BE2C (cell line): Measurements from ENCODE around the gene CSHL1.

ENCODE experiments used
- DNase-seq: peaks from one replicate; pipeline ENCODE4 v3.0.0-alpha.2; 2020
- H3K27me3 ChIP-seq: fragments of 250-450 bp; sonication (Bioruptor Pico); 2 replicates; pipeline ENCODE4 v1.5.1; 2020; ENCODE audit warnings: mild to moderate bottlenecking
- H3K36me3 ChIP-seq: fragments of 250-450 bp; sonication (Bioruptor Pico); 2 replicates; pipeline ENCODE4 v1.5.1; 2020; ENCODE audit warnings: mild to moderate bottlenecking
- H3K4me1 ChIP-seq: fragments of 250-450 bp; sonication (Bioruptor Pico); 2 replicates; pipeline ENCODE4 v1.5.1; 2020
- H3K4me3 ChIP-seq: 2 replicates; pipeline ENCODE4 v1.5.1; 2011; ENCODE audit warnings: low read depth, low read length
- H3K9me3 ChIP-seq: fragments of 250-450 bp; sonication (Bioruptor Pico); 2 replicates; pipeline ENCODE4 v1.5.1; 2020
- CTCF ChIP-seq: IDR thresholded peaks from 2 replicates; pipeline ENCODE4 v1.5.1; 2012; ENCODE audit warnings: mild to moderate bottlenecking, low read depth, low read length

Gene CSHL1

GRCh38 chr17:63941751-63942150, 30.7 kb upstream of the CSHL1 start:
- no peaks in the 10 kb centered on the region for H3K27me3 ChIP-seq
- no peak overlapping the region for H3K4me3 ChIP-seq
- no peaks in the 10 kb centered on the region for H3K4me1 ChIP-seq
- H3K36me3 ChIP-seq: no peaks in the 10 kb centered on the region
- DNase-seq: no peak
- TF ChIP-seq CTCF: no peak
- no peaks in the 10 kb centered on the region for H3K9me3 ChIP-seq

- Histone ChIP-seq H3K4me3 (no peak overlapping the region), H3K9me3 (no peaks in the 10 kb centered on the region), H3K36me3 (no peaks in the 10 kb centered on the region), H3K4me1 (no peaks in the 10 kb centered on the region), H3K27me3 (no peaks in the 10 kb centered on the region)
- no peak for DNase-seq
- no peak for TF ChIP-seq CTCF
Observed at GRCh38 chr17:63941162-63941561, 30.1 kb upstream of the CSHL1 start.

GRCh38 chr17:63940584-63940983, 29.5 kb upstream of the CSHL1 start:
- Histone ChIP-seq H3K27me3 (no peaks in the 10 kb centered on the region), H3K4me3 (no peak overlapping the region), H3K9me3 (no peaks in the 10 kb centered on the region), H3K36me3 (no peaks in the 10 kb centered on the region), H3K4me1 (no peaks in the 10 kb centered on the region)
- no peak for DNase-seq
- TF ChIP-seq CTCF: no peak

- no peaks in the 10 kb centered on the region for H3K9me3 ChIP-seq
Observed at GRCh38 chr17:63939884-63940283, 28.8 kb upstream of the CSHL1 start.

GRCh38 chr17:63939401-63939800, 28.3 kb upstream of the CSHL1 start:
- no peak for DNase-seq
- Histone ChIP-seq H3K9me3 (no peaks in the 10 kb centered on the region), H3K4me1 (no peaks in the 10 kb centered on the region), H3K4me3 (no peak overlapping the region), H3K36me3 (no peaks in the 10 kb centered on the region), H3K27me3 (no peaks in the 10 kb centered on the region)
- TF ChIP-seq CTCF: no peak

More at GRCh38 chr17:63939884-63940283, 28.8 kb upstream of the CSHL1 start:
- Histone ChIP-seq H3K36me3 (no peaks in the 10 kb centered on the region), H3K27me3 (no peaks in the 10 kb centered on the region), H3K4me3 (no peak overlapping the region), H3K4me1 (no peaks in the 10 kb centered on the region)
- no peak for TF ChIP-seq CTCF
- DNase-seq: no peak

GRCh38 chr17:63937920-63938319, 26.9 kb upstream of the CSHL1 start:
- no peak for TF ChIP-seq CTCF
- Histone ChIP-seq H3K9me3 (no peaks in the 10 kb centered on the region), H3K27me3 (no peaks in the 10 kb centered on the region), H3K4me3 (no peak overlapping the region), H3K4me1 (no peaks in the 10 kb centered on the region), H3K36me3 (no peaks in the 10 kb centered on the region)
- DNase-seq: no peak
